Trophoblast cell (in vitro differentiated cells and primary cell): ENCODE data around the gene HS3ST4.

Experiments used
- DNase-seq, 2 donors: peaks; one replicate each; pipeline ENCODE4 v3.0.0-alpha.2; 2016
- H2AFZ ChIP-seq: 2 replicates; pipeline ENCODE4 v1.6.1; 2013; ENCODE audit warnings: low read length, moderate library complexity, mild to moderate bottlenecking; ENCODE audit not compliant: insufficient read depth, poor library complexity
- H2AK5ac ChIP-seq: 2 replicates; pipeline ENCODE4 v1.6.1; 2013; ENCODE audit warnings: mild to moderate bottlenecking, low read length
- H2BK120ac ChIP-seq: 2 replicates; pipeline ENCODE4 v1.6.1; 2013; ENCODE audit warnings: low read length, mild to moderate bottlenecking, moderate library complexity; ENCODE audit not compliant: insufficient read depth, poor library complexity
- H2BK12ac ChIP-seq: 2 replicates; pipeline ENCODE4 v1.6.1; 2013; ENCODE audit warnings: mild to moderate bottlenecking, low read length, moderate library complexity
- H2BK5ac ChIP-seq: 2 replicates; pipeline ENCODE4 v1.6.1; 2013; ENCODE audit warnings: low read length, low read depth, moderate library complexity, mild to moderate bottlenecking; ENCODE audit not compliant: poor library complexity
- H3K14ac ChIP-seq: 2 replicates; pipeline ENCODE4 v1.6.1; 2013; ENCODE audit warnings: mild to moderate bottlenecking, low read length
- H3K18ac ChIP-seq: 2 replicates; pipeline ENCODE4 v1.6.1; 2013; ENCODE audit warnings: mild to moderate bottlenecking, low read length
- H3K23ac ChIP-seq: 2 replicates; pipeline ENCODE4 v1.6.1; 2013; ENCODE audit warnings: low read length
- H3K27ac ChIP-seq: 2 replicates; pipeline ENCODE4 v1.5.1; 2013; ENCODE audit warnings: low read depth, mild to moderate bottlenecking, inconsistent platforms, low read length, moderate library complexity
- H3K27me3 ChIP-seq: 2 replicates; pipeline ENCODE4 v1.6.1; 2013; ENCODE audit warnings: inconsistent platforms, mild to moderate bottlenecking, low read length, moderate library complexity; ENCODE audit not compliant: insufficient read depth
- H3K36me3 ChIP-seq, 2 experiments: 1 replicate in 1 of 2; 2 replicates in 1 of 2; pipeline ENCODE4 v1.6.1; 2013; ENCODE audit warnings: low read length in 2 of 2, mild to moderate bottlenecking in 2 of 2, moderate library complexity in 1 of 2; ENCODE audit not compliant: insufficient read depth in 2 of 2, control insufficient read depth in 1 of 2
- H3K4ac ChIP-seq: 2 replicates; pipeline ENCODE4 v1.6.1; 2013; ENCODE audit warnings: low read depth, mild to moderate bottlenecking, low read length, moderate library complexity
- H3K4me1 ChIP-seq, 2 experiments: 1 replicate in 1 of 2; 2 replicates in 1 of 2; pipeline ENCODE4 v1.6.1; 2013; ENCODE audit warnings: low read length in 2 of 2, mild to moderate bottlenecking in 2 of 2, moderate library complexity in 1 of 2; ENCODE audit not compliant: insufficient read depth in 2 of 2, control insufficient read depth in 1 of 2
- H3K4me2 ChIP-seq: 2 replicates; pipeline ENCODE4 v1.6.1; 2013; ENCODE audit warnings: inconsistent platforms, mild to moderate bottlenecking, low read length, moderate library complexity
- H3K4me3 ChIP-seq: 2 replicates; pipeline ENCODE4 v1.5.1; 2013; ENCODE audit warnings: mild to moderate bottlenecking, low read depth, low read length, inconsistent platforms
- H3K79me1 ChIP-seq: one replicate; pipeline ENCODE4 v1.6.1; 2013; ENCODE audit warnings: low read length
- H3K79me2 ChIP-seq: 2 replicates; pipeline ENCODE4 v1.6.1; 2013; ENCODE audit warnings: low read length, mild to moderate bottlenecking; ENCODE audit not compliant: control insufficient read depth, insufficient read depth, poor library complexity
- H3K9ac ChIP-seq: 2 replicates; pipeline ENCODE4 v1.6.1; 2013; ENCODE audit warnings: mild to moderate bottlenecking, low read length
- H3K9me3 ChIP-seq: 2 replicates; pipeline ENCODE4 v1.6.1; 2013; ENCODE audit warnings: low read depth, mild to moderate bottlenecking, control low read depth, inconsistent platforms, low read length; ENCODE audit not compliant: insufficient read depth
- H4K12ac ChIP-seq: 2 replicates; pipeline ENCODE4 v1.6.1; 2013; ENCODE audit warnings: low read depth, mild to moderate bottlenecking, low read length, moderate library complexity
- H4K8ac ChIP-seq: 2 replicates; pipeline ENCODE4 v1.6.1; 2013; ENCODE audit warnings: low read depth, mild to moderate bottlenecking, low read length, moderate library complexity
- H4K91ac ChIP-seq: one replicate; pipeline ENCODE4 v1.6.1; 2013; ENCODE audit warnings: low read depth, mild to moderate bottlenecking, low read length, moderate library complexity
- WGBS: extraction: QIAGEN DNeasy Blood & Tissue Kit; methylation state at CpG from one replicate; pipeline ENCODE4 v1.1.7; 2013; ENCODE audit warnings: missing lambda C conversion rate; ENCODE audit not compliant: insufficient read length, insufficient coverage; ENCODE audit errors: extremely low coverage; 5-methylcytosine and 5-hydroxymethylcytosine counted together

Gene HS3ST4

GRCh38 chr16:25730396-25730795 lies 38.6 kb downstream of the HS3ST4 start:
- DNase-seq: no peak
- no peaks in the 10 kb centered on the region for H3K4me1 ChIP-seq
- H3K27ac ChIP-seq: no peak overlapping the region
- no peaks in the 10 kb centered on the region for H3K79me1 ChIP-seq
- no peak overlapping the region for H2AFZ ChIP-seq
- H3K79me2 ChIP-seq: no peaks in the 10 kb centered on the region
- no peak overlapping the region for H2BK5ac ChIP-seq
- H2BK12ac ChIP-seq: no peak overlapping the region
- no peak overlapping the region for H3K14ac ChIP-seq
- H4K12ac ChIP-seq: no peak overlapping the region
- WGBS: 100% methylated on average over 2 of the region's 3 CpGs
- H4K8ac ChIP-seq: no peak overlapping the region
- H3K18ac ChIP-seq: no peak overlapping the region
- H3K36me3 ChIP-seq: no peaks in the 10 kb centered on the region
- no peak overlapping the region for H3K4me2 ChIP-seq
- no peaks in the 10 kb centered on the region for H3K27me3 ChIP-seq
- no peak overlapping the region for H2AK5ac ChIP-seq
- H3K4ac ChIP-seq: no peak overlapping the region
- no peak overlapping the region for H4K91ac ChIP-seq
- H2BK120ac ChIP-seq: no peak overlapping the region
- no peak overlapping the region for H3K23ac ChIP-seq
- no peaks in the 10 kb centered on the region for H3K9me3 ChIP-seq
- no peak overlapping the region for H3K9ac ChIP-seq
- H3K4me3 ChIP-seq: no peak overlapping the region

GRCh38 chr16:25734430-25735385 lies 42.9 kb downstream of the HS3ST4 start:
- no peak overlapping the region for H2BK120ac ChIP-seq
- no peak overlapping the region for H4K12ac ChIP-seq
- H2AFZ ChIP-seq: no peak overlapping the region
- H3K4me1 ChIP-seq: no peaks in the 10 kb centered on the region
- H3K27ac ChIP-seq: no peak overlapping the region
- H3K79me1 ChIP-seq: no peaks in the 10 kb centered on the region
- no peak overlapping the region for H2BK12ac ChIP-seq
- no peaks in the 10 kb centered on the region for H3K27me3 ChIP-seq
- H3K79me2 ChIP-seq: no peaks in the 10 kb centered on the region
- no peak overlapping the region for H2AK5ac ChIP-seq
- H3K18ac ChIP-seq: no peak overlapping the region
- H3K4ac ChIP-seq: no peak overlapping the region
- no peak overlapping the region for H4K91ac ChIP-seq
- H3K23ac ChIP-seq: no peak overlapping the region
- H3K9ac ChIP-seq: no peak overlapping the region
- no peak overlapping the region for H3K4me2 ChIP-seq
- no peak overlapping the region for H4K8ac ChIP-seq
- no peak overlapping the region for H2BK5ac ChIP-seq
- H3K36me3 ChIP-seq: no peaks in the 10 kb centered on the region
- H3K4me3 ChIP-seq: no peak overlapping the region
- no peak overlapping the region for H3K14ac ChIP-seq
- WGBS: no CpG with 5 or more reads among the region's 2 CpGs
- no peaks in the 10 kb centered on the region for H3K9me3 ChIP-seq
- no peak for DNase-seq

GRCh38 chr16:25735645-25736044 lies 43.9 kb downstream of the HS3ST4 start:
- Histone ChIP-seq H3K18ac (no peak overlapping the region), H2AK5ac (no peak overlapping the region), H2AFZ (no peak overlapping the region), H3K27ac (no peak overlapping the region), H2BK12ac (no peak overlapping the region), H4K8ac (no peak overlapping the region), H2BK120ac (no peak overlapping the region), H3K4me3 (no peak overlapping the region), H3K4me2 (no peak overlapping the region), H3K27me3 (no peaks in the 10 kb centered on the region), H2BK5ac (no peak overlapping the region), H3K4me1 (no peaks in the 10 kb centered on the region), H3K79me1 (no peaks in the 10 kb centered on the region), H3K14ac (no peak overlapping the region), H3K4ac (no peak overlapping the region), H3K9ac (no peak overlapping the region), H3K36me3 (no peaks in the 10 kb centered on the region), H3K23ac (no peak overlapping the region), H3K9me3 (no peaks in the 10 kb centered on the region), H3K79me2 (no peaks in the 10 kb centered on the region), H4K91ac (no peak overlapping the region), H4K12ac (no peak overlapping the region)
- WGBS: no CpG with 5 or more reads among the region's 1 CpG
- no peak for DNase-seq

- H4K8ac ChIP-seq: no peak overlapping the region
- no peak overlapping the region for H3K4me3 ChIP-seq
- H3K9me3 ChIP-seq: no peaks in the 10 kb centered on the region
- WGBS: no CpG with 5 or more reads among the region's 7 CpGs
- peak; percentile 5 to 56 for DNase-seq
- H4K91ac ChIP-seq: no peak overlapping the region
- no peak overlapping the region for H2BK120ac ChIP-seq
- H3K4me1 ChIP-seq: no peaks in the 10 kb centered on the region
- H3K4ac ChIP-seq: no peak overlapping the region
- H3K9ac ChIP-seq: no peak overlapping the region
- H2AFZ ChIP-seq: no peak overlapping the region
- H2AK5ac ChIP-seq: no peak overlapping the region
- H2BK5ac ChIP-seq: no peak overlapping the region
- no peaks in the 10 kb centered on the region for H3K79me2 ChIP-seq
- H3K27ac ChIP-seq: no peak overlapping the region
- no peak overlapping the region for H3K4me2 ChIP-seq
- no peaks in the 10 kb centered on the region for H3K36me3 ChIP-seq
- no peak overlapping the region for H3K18ac ChIP-seq
- H4K12ac ChIP-seq: no peak overlapping the region
- no peaks in the 10 kb centered on the region for H3K27me3 ChIP-seq
- no peak overlapping the region for H3K23ac ChIP-seq
- no peak overlapping the region for H3K14ac ChIP-seq
- H2BK12ac ChIP-seq: no peak overlapping the region
- H3K79me1 ChIP-seq: no peaks in the 10 kb centered on the region
These were observed 55.5 kb downstream of the HS3ST4 start for GRCh38 chr16:25747160-25747758.
